ENCODE results near the gene BCAS3.

GRCh38 chr17:61185385-61185784, 507.7 kb downstream of the BCAS3 start:
- TF ChIP-seq, protein P1, sequence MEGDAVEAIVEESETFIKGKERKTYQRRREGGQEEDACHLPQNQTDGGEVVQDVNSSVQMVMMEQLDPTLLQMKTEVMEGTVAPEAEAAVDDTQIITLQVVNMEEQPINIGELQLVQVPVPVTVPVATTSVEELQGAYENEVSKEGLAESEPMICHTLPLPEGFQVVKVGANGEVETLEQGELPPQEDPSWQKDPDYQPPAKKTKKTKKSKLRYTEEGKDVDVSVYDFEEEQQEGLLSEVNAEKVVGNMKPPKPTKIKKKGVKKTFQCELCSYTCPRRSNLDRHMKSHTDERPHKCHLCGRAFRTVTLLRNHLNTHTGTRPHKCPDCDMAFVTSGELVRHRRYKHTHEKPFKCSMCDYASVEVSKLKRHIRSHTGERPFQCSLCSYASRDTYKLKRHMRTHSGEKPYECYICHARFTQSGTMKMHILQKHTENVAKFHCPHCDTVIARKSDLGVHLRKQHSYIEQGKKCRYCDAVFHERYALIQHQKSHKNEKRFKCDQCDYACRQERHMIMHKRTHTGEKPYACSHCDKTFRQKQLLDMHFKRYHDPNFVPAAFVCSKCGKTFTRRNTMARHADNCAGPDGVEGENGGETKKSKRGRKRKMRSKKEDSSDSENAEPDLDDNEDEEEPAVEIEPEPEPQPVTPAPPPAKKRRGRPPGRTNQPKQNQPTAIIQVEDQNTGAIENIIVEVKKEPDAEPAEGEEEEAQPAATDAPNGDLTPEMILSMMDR (IDR thresholded peaks at IDR 0.05) = no peak
- no peak for TF ChIP-seq POLR2A (IDR thresholded peaks at IDR 0.05)
